Measurements from ENCODE around the gene ZBTB43. TPM values are rescaled to one million over a fixed set of nuclear protein-coding genes. Genes with fewer than 3 reads are reported as not detected.
A peak's percentile ranks its signal among the peaks of the same experiment; 100 is the strongest.

ZBTB43 gene
- total RNA-seq, 1 donor from 2014 or later: 16.7 TPM

GRCh38 chr9:126833020-126833419, 28.2 kb downstream of the ZBTB43 start:
- no peak for DNase-seq (ENCODE audit: extremely low spot score, unreplicated experiment)
- Mint-ChIP-seq H3K27ac (no peak overlapping the region), H3K4me1 (ENCODE audit: unreplicated experiment) (peaks cover 3% of the 10 kb centered on the region), H3K36me3 (peaks cover 38% of the 10 kb centered on the region), H3K9me3 (no peaks in the 10 kb centered on the region), H3K4me3 (no peak overlapping the region), H3K27me3 (no peaks in the 10 kb centered on the region)
- TF ChIP-seq CTCF (conservative IDR thresholded peaks at IDR 0.05): no peak

GRCh38 chr9:126833710-126834345, 29.0 kb downstream of the ZBTB43 start:
- no peak overlapping the region for H3K4me3 Mint-ChIP-seq
- peaks cover 3% of the 10 kb centered on the region for H3K4me1 Mint-ChIP-seq (ENCODE audit: unreplicated experiment)
- no peaks in the 10 kb centered on the region for H3K27me3 Mint-ChIP-seq
- no peak overlapping the region for H3K27ac Mint-ChIP-seq
- peaks cover 41% of the 10 kb centered on the region for H3K36me3 Mint-ChIP-seq
- no peak for DNase-seq (ENCODE audit: extremely low spot score, unreplicated experiment)
- TF ChIP-seq CTCF (conservative IDR thresholded peaks at IDR 0.05): no peak
- no peaks in the 10 kb centered on the region for H3K9me3 Mint-ChIP-seq

- no peak for DNase-seq (ENCODE audit: extremely low spot score, unreplicated experiment)
- H3K9me3 Mint-ChIP-seq: no peaks in the 10 kb centered on the region
- no peak overlapping the region for H3K4me3 Mint-ChIP-seq
- H3K27me3 Mint-ChIP-seq: no peaks in the 10 kb centered on the region
- H3K4me1 Mint-ChIP-seq (ENCODE audit: unreplicated experiment): peaks cover 7% of the 10 kb centered on the region
- H3K36me3 Mint-ChIP-seq: peaks cover 44% of the 10 kb centered on the region
- TF ChIP-seq CTCF (conservative IDR thresholded peaks at IDR 0.05): no peak
- H3K27ac Mint-ChIP-seq: no peak overlapping the region
Measured at GRCh38 chr9:126834672-126835071, 29.8 kb downstream of the ZBTB43 start.

GRCh38 chr9:126836216-126836615, 31.4 kb downstream of the ZBTB43 start:
- Mint-ChIP-seq H3K4me1 (ENCODE audit: unreplicated experiment) (peaks cover 9% of the 10 kb centered on the region), H3K27me3 (no peaks in the 10 kb centered on the region), H3K9me3 (no peaks in the 10 kb centered on the region), H3K4me3 (no peak overlapping the region), H3K36me3 (peaks cover 37% of the 10 kb centered on the region), H3K27ac (no peak overlapping the region)
- TF ChIP-seq CTCF (conservative IDR thresholded peaks at IDR 0.05): no peak
- no peak for DNase-seq (ENCODE audit: extremely low spot score, unreplicated experiment)

GRCh38 chr9:126838055-126838811, 33.4 kb downstream of the ZBTB43 start:
- DNase-seq (ENCODE audit: extremely low spot score, unreplicated experiment): peak; percentile 47
- Mint-ChIP-seq H3K4me3 (no peak overlapping the region), H3K9me3 (no peaks in the 10 kb centered on the region), H3K4me1 (ENCODE audit: unreplicated experiment) (peaks cover 11% of the 10 kb centered on the region), H3K27ac (peak overlapping the region; percentile 36), H3K27me3 (no peaks in the 10 kb centered on the region), H3K36me3 (peaks cover 31% of the 10 kb centered on the region)
- TF ChIP-seq CTCF (conservative IDR thresholded peaks at IDR 0.05): no peak
